ENCODE results near the gene CIC.
"Not testable (repeated sequence)": the region's sequence is repeated elsewhere in the genome, so short reads cannot be mapped to it uniquely, and the experiment has no call there.

The CIC gene

GRCh38 chr19:42254089-42254849 is 14.8 kb upstream of the CIC start:
- DNase-seq (ENCODE audit: extremely low read depth in 1 of 2, low read depth in 1 of 2): peak; percentile 40 to 56

- peak; percentile 78 to 88 for DNase-seq (ENCODE audit: extremely low read depth in 1 of 2, low read depth in 1 of 2)
These were observed 13.9 kb upstream of the CIC start, which contains the start of gene ERF for GRCh38 chr19:42254850-42255765. ERF (minus strand) TSS chr19:42255128; CDS start chr19:42254999, 129 bp downstream.

- no peak for DNase-seq (ENCODE audit: extremely low read depth in 1 of 2, low read depth in 1 of 2)
These were observed 13.0 kb upstream of the CIC start for GRCh38 chr19:42255766-42256745.

GRCh38 chr19:42257842-42258241 is 11.2 kb upstream of the CIC start:
- not testable (repeated sequence) for DNase-seq (ENCODE audit: extremely low read depth in 1 of 2, low read depth in 1 of 2)

GRCh38 chr19:42261763-42262162 is 7.3 kb upstream of the CIC start:
- DNase-seq (ENCODE audit: extremely low read depth in 1 of 2, low read depth in 1 of 2): no peak

- DNase-seq (ENCODE audit: extremely low read depth in 1 of 2, low read depth in 1 of 2): not testable (repeated sequence)
These were observed 2.9 kb upstream of the CIC start for GRCh38 chr19:42266105-42266504.

- DNase-seq (ENCODE audit: extremely low read depth in 1 of 2, low read depth in 1 of 2): not testable (repeated sequence)
These were observed 2.0 kb upstream of the CIC start for GRCh38 chr19:42266928-42267603.

GRCh38 chr19:42267644-42268141 is 1.4 kb upstream of the CIC start:
- no peak for DNase-seq (ENCODE audit: extremely low read depth in 1 of 2, low read depth in 1 of 2)

- peak; percentile 95 to 99 for DNase-seq (ENCODE audit: extremely low read depth in 1 of 2, low read depth in 1 of 2)
These were observed 829 bp upstream of the CIC start for GRCh38 chr19:42268142-42268703.

- DNase-seq (ENCODE audit: extremely low read depth in 1 of 2, low read depth in 1 of 2): no peak
These were observed 660 bp downstream of the CIC start for GRCh38 chr19:42269478-42270345.

GRCh38 chr19:42270346-42271044 is 1.4 kb downstream of the CIC start:
- peak; percentile 52 to 69 for DNase-seq (ENCODE audit: extremely low read depth in 1 of 2, low read depth in 1 of 2)

- DNase-seq (ENCODE audit: extremely low read depth in 1 of 2, low read depth in 1 of 2): no peak
These were observed 2.0 kb downstream of the CIC start for GRCh38 chr19:42271045-42271419.

GRCh38 chr19:42271861-42272534 is 2.9 kb downstream of the CIC start:
- DNase-seq (ENCODE audit: extremely low read depth in 1 of 2, low read depth in 1 of 2): no peak

GRCh38 chr19:42272535-42272897 is 3.5 kb downstream of the CIC start:
- DNase-seq (ENCODE audit: extremely low read depth in 1 of 2, low read depth in 1 of 2): no peak

- DNase-seq (ENCODE audit: extremely low read depth in 1 of 2, low read depth in 1 of 2): no peak
These were observed 3.9 kb downstream of the CIC start for GRCh38 chr19:42272989-42273406.

GRCh38 chr19:42273407-42274064 is 4.5 kb downstream of the CIC start:
- DNase-seq (ENCODE audit: extremely low read depth in 1 of 2, low read depth in 1 of 2): no peak
